OCI-M2 (cell line): ENCODE measurements around the gene CHSY3.

Source experiments
- DNase-seq: peaks from one replicate; lab custom pipeline; 2025; ENCODE audit not compliant: unreplicated experiment; lab: John Stamatoyannopoulos, UW

The CHSY3 gene

GRCh38 chr5:129904102-129904666 is at the start of gene CHSY3:
CHSY3 (plus strand) TSS chr5:129904465.
- DNase-seq: no peak

GRCh38 chr5:129856325-129856724 is 47.9 kb upstream of the CHSY3 start:
- DNase-seq: no peak

GRCh38 chr5:129857116-129857515 is 47.1 kb upstream of the CHSY3 start:
- no peak for DNase-seq

- no peak for DNase-seq
These were observed 46.1 kb upstream of the CHSY3 start for GRCh38 chr5:129858131-129858675.

- no peak for DNase-seq
These were observed 19.9 kb upstream of the CHSY3 start for GRCh38 chr5:129884322-129884721.

GRCh38 chr5:129899454-129899853 is 4.8 kb upstream of the CHSY3 start:
- no peak for DNase-seq

- DNase-seq: no peak
These were observed 1.4 kb upstream of the CHSY3 start for GRCh38 chr5:129902816-129903215.

- DNase-seq: no peak
These were observed 681 bp upstream of the CHSY3 start for GRCh38 chr5:129903466-129904101.

GRCh38 chr5:129904667-129905472 is 605 bp downstream of the CHSY3 start:
- DNase-seq: no peak

GRCh38 chr5:129905473-129906176 is 1.4 kb downstream of the CHSY3 start:
- DNase-seq: no peak

GRCh38 chr5:129906177-129906887 is 2.1 kb downstream of the CHSY3 start:
- no peak for DNase-seq

- DNase-seq: no peak
These were observed 5.0 kb downstream of the CHSY3 start for GRCh38 chr5:129909225-129909624.

- DNase-seq: no peak
These were observed 8.5 kb downstream of the CHSY3 start for GRCh38 chr5:129912601-129913255.

GRCh38 chr5:129915415-129915814 is 11.2 kb downstream of the CHSY3 start:
- DNase-seq: no peak

- DNase-seq: no peak
These were observed 13.0 kb downstream of the CHSY3 start for GRCh38 chr5:129917224-129917623.

GRCh38 chr5:129921204-129921603 is 16.9 kb downstream of the CHSY3 start:
- DNase-seq: no peak

GRCh38 chr5:129930221-129930620 is 26.0 kb downstream of the CHSY3 start:
- no peak for DNase-seq

GRCh38 chr5:129935626-129936025 is 31.4 kb downstream of the CHSY3 start:
- DNase-seq: no peak

GRCh38 chr5:129938077-129938476 is 33.8 kb downstream of the CHSY3 start:
- DNase-seq: no peak

- DNase-seq: no peak
These were observed 39.7 kb downstream of the CHSY3 start for GRCh38 chr5:129943936-129944335.
